ENCODE data around the gene ASS1. TPM values are rescaled to one million over a fixed set of nuclear protein-coding genes. Genes with fewer than 3 reads are reported as not detected.
A peak's percentile ranks its signal among the peaks of the same experiment; 100 is the strongest.

ASS1 gene
- total RNA-seq, 4 donors from 2014 or later, result 46.7 to 131 (median 94.4) TPM

GRCh38 chr9:130459151-130459550 is 14.4 kb downstream of the ASS1 start:
- H3K36me3 ChIP-seq, result peaks cover 0 to 33% of the 10 kb centered on the region in 2 donors
- no peak overlapping the region for H3K4me3 ChIP-seq
- ATAC-seq, result no peak
- peaks cover 0 to 10% (median 0%) of the 10 kb centered on the region in 3 donors for H3K4me1 ChIP-seq
- no peaks in the 10 kb centered on the region for H3K9me3 ChIP-seq
- no peak overlapping the region for H3K27ac ChIP-seq
- WGBS, 2 donors (ENCODE audit: low coverage in 1 of 2), result 52 to 73% methylated on average over 3 to 6 of the region's 8 CpGs
- TF ChIP-seq CTCF (IDR thresholded peaks at IDR 0.05), result no peak
- TF ChIP-seq EP300 (IDR thresholded peaks at IDR 0.05), result no peak
- no peak for TF ChIP-seq POLR2A (IDR thresholded peaks at IDR 0.05)
- TF ChIP-seq POLR2AphosphoS5 (IDR thresholded peaks at IDR 0.05), result no peak
- no peaks in the 10 kb centered on the region for H3K27me3 ChIP-seq

- H3K27ac ChIP-seq, result no peak overlapping the region
- no peak for ATAC-seq
- no peak for TF ChIP-seq EP300 (IDR thresholded peaks at IDR 0.05)
- no peak for TF ChIP-seq CTCF (IDR thresholded peaks at IDR 0.05)
- TF ChIP-seq POLR2A (IDR thresholded peaks at IDR 0.05), result no peak
- TF ChIP-seq POLR2AphosphoS5 (IDR thresholded peaks at IDR 0.05), result no peak
- peaks cover 0 to 9% (median 0%) of the 10 kb centered on the region in 3 donors for H3K4me1 ChIP-seq
- no peaks in the 10 kb centered on the region for H3K27me3 ChIP-seq
- H3K9me3 ChIP-seq, result no peaks in the 10 kb centered on the region
- no peak overlapping the region for H3K4me3 ChIP-seq
- peaks cover 0 to 41% of the 10 kb centered on the region in 2 donors for H3K36me3 ChIP-seq
- WGBS, 2 donors (ENCODE audit: low coverage in 1 of 2), result 0 to 64% methylated on average over 1 to 3 of the region's 11 CpGs
These were observed 15.3 kb downstream of the ASS1 start for GRCh38 chr9:130459941-130460669.

- Histone ChIP-seq H3K4me1 (peaks cover 0 to 9% (median 0%) of the 10 kb centered on the region in 3 donors), H3K27ac (no peak overlapping the region), H3K9me3 (no peaks in the 10 kb centered on the region), H3K36me3 (peaks cover 0 to 52% of the 10 kb centered on the region in 2 donors), H3K27me3 (no peaks in the 10 kb centered on the region), H3K4me3 (no peak overlapping the region)
- TF ChIP-seq POLR2A (IDR thresholded peaks at IDR 0.05) (no peak), CTCF (IDR thresholded peaks at IDR 0.05) (peak in 3 of 4 experiments; percentile 88 to 97 (median 93))
- no CpG with 5 or more reads among the region's 22 CpGs for WGBS, 2 donors (ENCODE audit: low coverage in 1 of 2)
- ATAC-seq, result peak; percentile 44
These were observed 16.5 kb downstream of the ASS1 start for GRCh38 chr9:130461218-130461630.

GRCh38 chr9:130461731-130462130 is 17.0 kb downstream of the ASS1 start:
- TF ChIP-seq EP300 (IDR thresholded peaks at IDR 0.05) (no peak), CTCF (IDR thresholded peaks at IDR 0.05) (no peak), POLR2AphosphoS5 (IDR thresholded peaks at IDR 0.05) (no peak), POLR2A (IDR thresholded peaks at IDR 0.05) (no peak)
- Histone ChIP-seq H3K27ac (no peak overlapping the region), H3K9me3 (no peaks in the 10 kb centered on the region), H3K4me1 (peaks cover 0 to 9% (median 0%) of the 10 kb centered on the region in 3 donors), H3K4me3 (no peak overlapping the region), H3K36me3 (peaks cover 0 to 57% of the 10 kb centered on the region in 2 donors), H3K27me3 (no peaks in the 10 kb centered on the region)
- no peak for ATAC-seq
- WGBS, 2 donors (ENCODE audit: low coverage in 1 of 2), result no CpG with 5 or more reads among the region's 11 CpGs
